ENCODE results near the gene LSM5. TPM values are rescaled to one million over a fixed set of nuclear protein-coding genes. Genes with fewer than 3 reads are reported as not detected.
"Not testable (repeated sequence)": the region's sequence is repeated elsewhere in the genome, so short reads cannot be mapped to it uniquely, and the experiment has no call there.

Gene LSM5
- total RNA-seq, 3 donors from 2014 or later: 19.3 to 20.1 (median 19.8) TPM

GRCh38 chr7:32472015-32472414 is 18.2 kb downstream of the LSM5 start:
- TF ChIP-seq POLR2AphosphoS5 (IDR thresholded peaks at IDR 0.05) (no peak), POLR2A (IDR thresholded peaks at IDR 0.05) (no peak), CTCF (IDR thresholded peaks at IDR 0.05) (no peak)
- no peaks in the 10 kb centered on the region for H3K4me1 ChIP-seq
- intact Hi-C loops (cut with DNase I; ENCODE audit: low total_unique reads): no loop called here
- H3K36me3 ChIP-seq: no peaks in the 10 kb centered on the region
- H3K27ac ChIP-seq: no peak overlapping the region
- H3K27me3 ChIP-seq: no peaks in the 10 kb centered on the region
- no peaks in the 10 kb centered on the region for H3K9me3 ChIP-seq
- no peak overlapping the region for H3K4me3 ChIP-seq
- no peak for DNase-seq (ENCODE audit: low spot score in 2 of 2)

GRCh38 chr7:32470871-32471270 is 19.3 kb downstream of the LSM5 start:
- H3K27ac ChIP-seq: no peak overlapping the region
- no peaks in the 10 kb centered on the region for H3K36me3 ChIP-seq
- H3K4me3 ChIP-seq: no peak overlapping the region
- intact Hi-C loops (cut with DNase I; ENCODE audit: low total_unique reads): no loop called here
- TF ChIP-seq POLR2AphosphoS5 (IDR thresholded peaks at IDR 0.05) (no peak), CTCF (IDR thresholded peaks at IDR 0.05) (no peak), POLR2A (IDR thresholded peaks at IDR 0.05) (no peak)
- no peak for DNase-seq (ENCODE audit: low spot score in 2 of 2)
- no peaks in the 10 kb centered on the region for H3K4me1 ChIP-seq
- H3K27me3 ChIP-seq: no peaks in the 10 kb centered on the region
- H3K9me3 ChIP-seq: no peaks in the 10 kb centered on the region

- H3K27me3 ChIP-seq; H3K36me3 ChIP-seq; H3K4me3 ChIP-seq; H3K4me1 ChIP-seq; DNase-seq (ENCODE audit: low spot score in 2 of 2); H3K9me3 ChIP-seq; H3K27ac ChIP-seq; intact Hi-C loops (cut with DNase I; ENCODE audit: low total_unique reads): not testable (repeated sequence)
These were observed 20.2 kb downstream of the LSM5 start for GRCh38 chr7:32470004-32470403.

- H3K4me3 ChIP-seq; H3K9me3 ChIP-seq; H3K4me1 ChIP-seq; H3K36me3 ChIP-seq; H3K27ac ChIP-seq; DNase-seq (ENCODE audit: low spot score in 2 of 2); H3K27me3 ChIP-seq; intact Hi-C loops (cut with DNase I; ENCODE audit: low total_unique reads): not testable (repeated sequence)
These were observed 25.4 kb downstream of the LSM5 start for GRCh38 chr7:32464641-32465416.

GRCh38 chr7:32462977-32463376 is 27.2 kb downstream of the LSM5 start:
- Histone ChIP-seq H3K4me1 (no peaks in the 10 kb centered on the region), H3K27ac (no peak overlapping the region), H3K9me3 (no peaks in the 10 kb centered on the region), H3K36me3 (no peaks in the 10 kb centered on the region), H3K27me3 (no peaks in the 10 kb centered on the region), H3K4me3 (no peak overlapping the region)
- DNase-seq (ENCODE audit: low spot score in 2 of 2): no peak
- intact Hi-C loops (cut with DNase I; ENCODE audit: low total_unique reads): no loop called here
- TF ChIP-seq CTCF (IDR thresholded peaks at IDR 0.05) (no peak), POLR2AphosphoS5 (IDR thresholded peaks at IDR 0.05) (no peak), POLR2A (IDR thresholded peaks at IDR 0.05) (no peak)

- Histone ChIP-seq H3K4me1 (no peaks in the 10 kb centered on the region), H3K4me3 (no peak overlapping the region), H3K27me3 (no peaks in the 10 kb centered on the region), H3K36me3 (no peaks in the 10 kb centered on the region), H3K9me3 (no peaks in the 10 kb centered on the region), H3K27ac (no peak overlapping the region)
- no peak for DNase-seq (ENCODE audit: low spot score in 2 of 2)
- intact Hi-C loops (cut with DNase I; ENCODE audit: low total_unique reads): no loop called here
- TF ChIP-seq POLR2A (IDR thresholded peaks at IDR 0.05) (no peak), CTCF (IDR thresholded peaks at IDR 0.05) (no peak), POLR2AphosphoS5 (IDR thresholded peaks at IDR 0.05) (no peak)
These were observed 27.7 kb downstream of the LSM5 start for GRCh38 chr7:32462451-32462850.

All from breast epithelium (tissue), 4 donors.